Measurements from ENCODE around the gene ECPAS.

ECPAS gene

GRCh38 chr9:111330124-111330523 lies 154.1 kb downstream of the ECPAS start, which contains the start of gene OR2K2:
OR2K2 (minus strand) TSS chr9:111330224; CDS start chr9:111328433, 1,791 bp downstream.
- no peak for DNase-seq

GRCh38 chr9:111320631-111321030 lies 163.6 kb downstream of the ECPAS start:
- DNase-seq = no peak

DNA sequence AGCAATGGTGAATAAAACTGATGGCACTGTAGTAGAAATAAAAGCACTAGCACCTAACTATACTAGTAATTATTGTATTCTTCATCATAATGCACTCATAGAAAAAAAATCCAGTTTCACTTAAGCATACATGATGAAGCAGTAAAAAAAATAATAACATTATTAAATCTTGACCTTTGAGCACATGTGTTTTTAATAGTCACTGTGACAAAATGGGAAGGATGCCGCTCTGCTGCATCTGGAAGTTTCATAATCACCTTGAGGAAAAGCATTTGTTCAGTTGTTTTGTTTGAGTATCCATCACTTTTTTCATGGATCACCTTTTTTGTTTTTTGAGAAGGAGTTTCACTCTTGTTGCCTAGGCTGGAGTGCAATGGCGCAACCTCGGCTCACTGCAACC lies 167.4 kb downstream of the ECPAS start:
- DNase-seq = no peak
